Mesenchymal stem cell (in vitro differentiated cells and primary cell): ENCODE data around the gene SYNE1.
"Not testable (repeated sequence)": the region's sequence is repeated elsewhere in the genome, so short reads cannot be mapped to it uniquely, and the experiment has no call there.

Source experiments
- DNase-seq: peaks from one replicate; pipeline ENCODE4 v3.0.0-alpha.2; 2013
- H2AFZ ChIP-seq: one replicate; pipeline ENCODE4 v1.6.1; 2013; ENCODE audit warnings: low read depth, mild to moderate bottlenecking, control low read depth, inconsistent platforms, low read length, moderate library complexity
- H2AK5ac ChIP-seq: 2 replicates; pipeline ENCODE4 v1.6.1; 2013; ENCODE audit warnings: low read length, moderate library complexity, mild to moderate bottlenecking, inconsistent platforms; ENCODE audit not compliant: severe bottlenecking
- H2BK120ac ChIP-seq: one replicate; pipeline ENCODE4 v1.6.1; 2013; ENCODE audit warnings: low read depth, mild to moderate bottlenecking, inconsistent platforms, low read length, moderate library complexity
- H2BK12ac ChIP-seq, 2 experiments: one replicate each; pipeline ENCODE4 v1.6.1; 2013; ENCODE audit warnings: inconsistent platforms in 2 of 2, low read length in 2 of 2, mild to moderate bottlenecking in 2 of 2, moderate library complexity in 2 of 2, control low read depth in 1 of 2
- H2BK15ac ChIP-seq: one replicate; pipeline ENCODE4 v1.6.1; 2013; ENCODE audit warnings: mild to moderate bottlenecking, low read depth, inconsistent platforms; ENCODE audit not compliant: poor library complexity, severe bottlenecking
- H2BK5ac ChIP-seq: 2 replicates; pipeline ENCODE4 v1.6.1; 2013; ENCODE audit warnings: low read depth, mild to moderate bottlenecking, low read length, control low read depth, inconsistent platforms; ENCODE audit not compliant: poor library complexity, severe bottlenecking
- H3K14ac ChIP-seq, 2 experiments: one replicate each; pipeline ENCODE4 v1.6.1; 2013; ENCODE audit warnings: inconsistent platforms in 2 of 2, low read length in 2 of 2, control low read depth in 1 of 2, mild to moderate bottlenecking in 1 of 2, moderate library complexity in 1 of 2
- H3K18ac ChIP-seq, 2 experiments: one replicate each; pipeline ENCODE4 v1.6.1; 2013; ENCODE audit warnings: inconsistent platforms in 2 of 2, low read length in 2 of 2, control low read depth in 1 of 2, low read depth in 1 of 2, mild to moderate bottlenecking in 1 of 2
- H3K23ac ChIP-seq, 2 experiments: one replicate each; pipeline ENCODE4 v1.6.1; 2013; ENCODE audit warnings: inconsistent platforms in 2 of 2, low read length in 2 of 2, mild to moderate bottlenecking in 2 of 2, moderate library complexity in 2 of 2, control low read depth in 1 of 2
- H3K27ac ChIP-seq: 2 replicates; pipeline ENCODE4 v1.5.1; 2013; ENCODE audit warnings: mild to moderate bottlenecking, moderate library complexity, low read length, control low read depth, inconsistent platforms; ENCODE audit not compliant: poor library complexity, severe bottlenecking
- H3K27me3 ChIP-seq, 2 experiments: 2 replicates each; pipeline versions ENCODE4 v1.6.1 to v1.7.0; 2013; ENCODE audit warnings: low read length in 2 of 2, mild to moderate bottlenecking in 2 of 2, moderate library complexity in 2 of 2, control low read depth in 1 of 2, inconsistent platforms in 1 of 2; ENCODE audit not compliant: control insufficient read depth in 1 of 2, insufficient read depth in 1 of 2
- H3K36me3 ChIP-seq, 2 experiments: 2 replicates each; pipeline versions ENCODE4 v1.6.1 to v1.7.0; 2013; ENCODE audit warnings: low read length in 2 of 2, control low read depth in 1 of 2, inconsistent platforms in 1 of 2, low read depth in 1 of 2, mild to moderate bottlenecking in 1 of 2; ENCODE audit not compliant: insufficient read depth in 2 of 2, control insufficient read depth in 1 of 2
- H3K4ac ChIP-seq, 2 experiments: one replicate each; pipeline ENCODE4 v1.6.1; 2013; ENCODE audit warnings: inconsistent platforms in 2 of 2, low read length in 2 of 2, mild to moderate bottlenecking in 2 of 2, moderate library complexity in 2 of 2, control low read depth in 1 of 2, low read depth in 1 of 2
- H3K4me1 ChIP-seq: 2 replicates; pipeline ENCODE4 v1.6.1; 2013; ENCODE audit warnings: low read depth, low read length, control low read depth; ENCODE audit not compliant: control insufficient read depth, insufficient read depth
- H3K4me2 ChIP-seq: 2 replicates; pipeline ENCODE4 v1.6.1; 2013; ENCODE audit warnings: low read length, mild to moderate bottlenecking, inconsistent platforms; ENCODE audit not compliant: poor library complexity, severe bottlenecking
- H3K4me3 ChIP-seq, 2 experiments: 2 replicates each; pipeline versions ENCODE4 v1.5.1 to v1.7.0; 2013; ENCODE audit warnings: low read length in 2 of 2, mild to moderate bottlenecking in 2 of 2, control low read depth in 1 of 2, low read depth in 1 of 2; ENCODE audit not compliant: insufficient read depth in 1 of 2
- H3K79me1 ChIP-seq: replicated peaks from 2 replicates; pipeline ENCODE4 v1.6.1; 2013; ENCODE audit warnings: mild to moderate bottlenecking, control low read depth, low read length, inconsistent platforms; ENCODE audit not compliant: poor library complexity, severe bottlenecking
- H3K9ac ChIP-seq: 2 replicates; pipeline ENCODE4 v1.7.0; 2013; ENCODE audit warnings: mild to moderate bottlenecking, low read length, moderate library complexity
- H3K9me3 ChIP-seq: 2 replicates; pipeline ENCODE4 v1.7.0; 2013; ENCODE audit warnings: mild to moderate bottlenecking, low read length; ENCODE audit not compliant: control insufficient read depth
- H4K8ac ChIP-seq: one replicate; pipeline ENCODE4 v1.6.1; 2013; ENCODE audit warnings: inconsistent platforms, mild to moderate bottlenecking, low read length, moderate library complexity
- H4K91ac ChIP-seq: one replicate; pipeline ENCODE4 v1.6.1; 2013; ENCODE audit warnings: mild to moderate bottlenecking, low read length, inconsistent platforms
- WGBS: methylation state at CpG from one replicate; pipeline ENCODE4 v1.1.7; 2013; ENCODE audit warnings: mixed read lengths; 5-methylcytosine and 5-hydroxymethylcytosine counted together

Gene SYNE1

DNA sequence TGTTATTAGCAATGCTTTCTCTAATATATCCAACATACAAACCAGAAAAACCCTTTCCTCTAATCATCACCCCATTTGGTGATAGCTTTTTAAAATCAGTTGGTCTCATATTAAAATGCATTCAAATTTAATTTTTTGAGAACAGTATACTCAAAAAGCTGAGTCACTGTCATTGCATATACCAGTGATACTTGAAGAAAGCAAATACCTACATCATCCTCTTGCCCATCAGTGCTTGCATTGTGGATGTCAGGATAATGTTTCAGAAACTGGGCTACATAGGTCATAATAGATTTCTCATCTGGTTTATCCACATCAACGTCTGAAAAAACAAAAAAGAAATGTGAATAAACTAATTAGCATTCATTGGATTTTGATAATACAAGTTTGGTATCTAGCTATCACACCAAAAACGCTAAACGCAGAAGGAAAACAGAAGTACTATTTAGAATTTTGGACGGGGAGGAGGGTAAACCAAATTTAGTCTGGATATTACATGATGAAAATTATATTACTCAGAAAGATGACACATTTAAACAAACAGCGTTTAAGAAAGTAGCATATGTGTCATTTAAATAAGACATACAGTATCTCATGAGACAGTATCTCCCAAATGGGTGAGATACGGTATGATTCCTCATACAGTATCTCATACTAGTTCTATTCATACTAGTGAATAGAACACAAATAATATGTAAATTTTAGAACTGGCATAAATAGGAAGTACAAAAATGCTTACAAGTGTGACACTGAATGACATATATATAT lies 134.6 kb downstream of the SYNE1 start:
- no peak for DNase-seq
- no peaks in the 10 kb centered on the region for H3K9me3 ChIP-seq
- no peak overlapping the region for H4K91ac ChIP-seq
- H2BK5ac ChIP-seq: no peak overlapping the region
- no peaks in the 10 kb centered on the region for H3K36me3 ChIP-seq
- no peak overlapping the region for H3K4me2 ChIP-seq
- no peak overlapping the region for H2AK5ac ChIP-seq
- H2BK15ac ChIP-seq: no peak overlapping the region
- WGBS: 100% methylated on average over 3 of the region's 6 CpGs
- H3K4me1 ChIP-seq: no peaks in the 10 kb centered on the region
- no peak overlapping the region for H3K4me3 ChIP-seq
- H2BK12ac ChIP-seq: no peak overlapping the region
- no peak overlapping the region for H3K9ac ChIP-seq
- no peak overlapping the region for H3K27ac ChIP-seq
- H3K14ac ChIP-seq: no peak overlapping the region
- H3K18ac ChIP-seq: no peak overlapping the region
- H3K4ac ChIP-seq: no peak overlapping the region
- H2BK120ac ChIP-seq: no peak overlapping the region
- H2AFZ ChIP-seq: no peak overlapping the region
- H3K23ac ChIP-seq: no peak overlapping the region
- no peaks in the 10 kb centered on the region for H3K79me1 ChIP-seq
- H3K27me3 ChIP-seq: no peaks in the 10 kb centered on the region
- no peak overlapping the region for H4K8ac ChIP-seq

DNA sequence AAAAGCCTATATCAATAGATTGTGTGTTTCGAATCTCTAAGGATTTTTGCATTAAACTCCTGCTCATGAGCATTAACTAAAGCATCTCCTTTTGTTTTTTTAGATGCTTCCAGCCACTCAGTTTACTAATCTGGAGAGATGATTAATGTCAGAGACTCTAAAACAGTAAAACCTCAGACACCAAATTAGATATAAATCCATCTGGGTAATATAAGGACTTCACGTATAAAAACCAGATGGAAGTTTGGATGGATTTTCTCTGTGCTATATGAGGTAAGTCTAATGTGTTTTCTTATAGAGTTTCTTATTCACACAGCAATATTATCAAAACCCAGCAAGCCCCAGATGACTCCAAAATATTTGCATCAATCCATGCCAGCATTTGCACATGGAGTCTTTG lies 137.2 kb downstream of the SYNE1 start:
- Histone ChIP-seq H2AK5ac (no peak overlapping the region), H3K4me3 (no peak overlapping the region), H2BK5ac (no peak overlapping the region), H3K36me3 (no peaks in the 10 kb centered on the region), H3K27me3 (no peaks in the 10 kb centered on the region), H4K8ac (no peak overlapping the region), H3K27ac (no peak overlapping the region), H3K14ac (no peak overlapping the region), H4K91ac (no peak overlapping the region), H3K4me2 (no peak overlapping the region), H3K9ac (no peak overlapping the region), H2BK15ac (no peak overlapping the region), H3K9me3 (no peaks in the 10 kb centered on the region), H3K79me1 (no peaks in the 10 kb centered on the region), H3K4me1 (no peaks in the 10 kb centered on the region), H3K18ac (no peak overlapping the region), H3K23ac (no peak overlapping the region), H2BK12ac (no peak overlapping the region), H3K4ac (no peak overlapping the region), H2AFZ (no peak overlapping the region), H2BK120ac (no peak overlapping the region)
- no CpG with 5 or more reads among the region's 2 CpGs for WGBS
- DNase-seq: no peak

DNA sequence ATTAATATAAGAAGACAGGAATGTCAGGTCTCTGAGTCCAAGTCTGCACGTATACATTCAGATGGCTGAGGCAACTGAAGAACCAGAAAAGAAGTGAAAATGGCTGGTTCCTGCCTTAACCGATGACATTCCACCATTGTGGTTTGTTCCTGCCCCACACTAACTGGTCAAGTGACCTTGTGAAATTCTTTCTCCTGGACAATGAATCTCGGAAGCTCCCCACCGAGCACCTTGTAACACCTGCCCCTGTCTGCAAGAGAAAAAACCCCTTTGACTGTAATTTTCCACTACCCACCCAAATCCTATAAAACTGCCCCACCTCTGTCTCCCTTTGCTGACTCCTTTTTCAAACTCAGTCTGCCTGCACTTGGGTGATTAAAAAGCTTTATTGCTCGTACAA lies 140.4 kb downstream of the SYNE1 start:
- no peak overlapping the region for H3K9ac ChIP-seq
- no peak overlapping the region for H3K14ac ChIP-seq
- H2BK120ac ChIP-seq: no peak overlapping the region
- H2BK5ac ChIP-seq: no peak overlapping the region
- no peak overlapping the region for H2AK5ac ChIP-seq
- H3K18ac ChIP-seq: no peak overlapping the region
- H2BK12ac ChIP-seq: no peak overlapping the region
- no peak overlapping the region for H2BK15ac ChIP-seq
- 91% methylated on average over 5 of the region's 5 CpGs for WGBS
- H2AFZ ChIP-seq: no peak overlapping the region
- H4K91ac ChIP-seq: no peak overlapping the region
- no peak overlapping the region for H3K4me2 ChIP-seq
- H3K4me3 ChIP-seq: no peak overlapping the region
- H3K27me3 ChIP-seq: no peaks in the 10 kb centered on the region
- no peak overlapping the region for H3K4ac ChIP-seq
- H3K9me3 ChIP-seq: no peaks in the 10 kb centered on the region
- H3K36me3 ChIP-seq: no peaks in the 10 kb centered on the region
- no peaks in the 10 kb centered on the region for H3K79me1 ChIP-seq
- H3K27ac ChIP-seq: no peak overlapping the region
- H3K4me1 ChIP-seq: no peaks in the 10 kb centered on the region
- H3K23ac ChIP-seq: no peak overlapping the region
- DNase-seq: no peak
- H4K8ac ChIP-seq: no peak overlapping the region

DNA sequence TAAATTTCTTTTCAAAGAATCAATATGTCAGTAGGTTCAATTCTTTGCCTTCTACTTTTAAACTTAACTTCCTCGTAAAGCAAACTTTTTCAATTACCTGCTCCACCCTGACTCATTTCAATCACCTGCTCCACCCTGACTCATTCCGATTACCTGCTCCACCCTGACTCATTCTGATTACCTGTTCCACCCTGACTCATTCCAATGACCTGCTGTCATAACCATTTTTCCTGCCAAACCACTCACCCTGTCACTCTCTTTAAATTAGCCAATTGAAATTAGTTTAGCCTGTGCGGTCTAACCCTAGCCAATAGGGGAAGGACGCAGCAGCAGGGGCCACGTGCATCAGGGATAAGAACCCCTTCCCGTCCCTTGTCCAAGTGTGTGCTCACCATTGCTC lies 141.7 kb downstream of the SYNE1 start:
- not testable (repeated sequence) for H3K36me3 ChIP-seq, H2BK5ac ChIP-seq, H4K91ac ChIP-seq, H3K9ac ChIP-seq, H3K4me2 ChIP-seq, H2AK5ac ChIP-seq, H2BK15ac ChIP-seq, H3K4me1 ChIP-seq, H3K4me3 ChIP-seq, H3K18ac ChIP-seq, H2AFZ ChIP-seq, H3K23ac ChIP-seq, DNase-seq, H2BK12ac ChIP-seq, H3K27ac ChIP-seq, H4K8ac ChIP-seq, H3K27me3 ChIP-seq, H3K14ac ChIP-seq, H3K4ac ChIP-seq, H3K9me3 ChIP-seq, H3K79me1 ChIP-seq, H2BK120ac ChIP-seq
- 93% methylated on average over 6 of the region's 6 CpGs for WGBS
